ENCODE measurements around the gene MRPL42.
A peak's percentile ranks its signal among the peaks of the same experiment; 100 is the strongest.
"Not testable (repeated sequence)": the region's sequence is repeated elsewhere in the genome, so short reads cannot be mapped to it uniquely, and the experiment has no call there.

Gene MRPL42

GRCh38 chr12:93443576-93443975 is 23.7 kb upstream of the MRPL42 start:
- FAIRE-seq (peak; percentile 44), DNase-seq (ENCODE audit: insufficient read length, low spot score) (no peak)

GRCh38 chr12:93447555-93448290 is 19.6 kb upstream of the MRPL42 start:
- FAIRE-seq (no peak), DNase-seq (ENCODE audit: insufficient read length, low spot score) (no peak)

- DNase-seq (ENCODE audit: insufficient read length, low spot score) (no peak), FAIRE-seq (no peak)
Measured at GRCh38 chr12:93448796-93449195, 18.5 kb upstream of the MRPL42 start.

GRCh38 chr12:93449277-93449676 is 18.0 kb upstream of the MRPL42 start:
- FAIRE-seq: peak; percentile 86
- no peak for DNase-seq (ENCODE audit: insufficient read length, low spot score)

- FAIRE-seq (no peak), DNase-seq (ENCODE audit: insufficient read length, low spot score) (no peak)
Measured at GRCh38 chr12:93451423-93452158, 15.7 kb upstream of the MRPL42 start.

GRCh38 chr12:93453633-93454032 is 13.7 kb upstream of the MRPL42 start:
- DNase-seq (ENCODE audit: insufficient read length, low spot score) (no peak), FAIRE-seq (no peak)

- no peak for DNase-seq (ENCODE audit: insufficient read length, low spot score)
- no peak for FAIRE-seq
Measured at GRCh38 chr12:93456077-93456476, 11.2 kb upstream of the MRPL42 start.

GRCh38 chr12:93459097-93459496 is 8.2 kb upstream of the MRPL42 start:
- DNase-seq (ENCODE audit: insufficient read length, low spot score) (no peak), FAIRE-seq (no peak)

GRCh38 chr12:93460003-93460402 is 7.3 kb upstream of the MRPL42 start:
- FAIRE-seq: no peak
- no peak for DNase-seq (ENCODE audit: insufficient read length, low spot score)

GRCh38 chr12:93460902-93461301 is 6.4 kb upstream of the MRPL42 start:
- DNase-seq (ENCODE audit: insufficient read length, low spot score) (no peak), FAIRE-seq (no peak)

- FAIRE-seq (no peak), DNase-seq (ENCODE audit: insufficient read length, low spot score) (no peak)
Measured at GRCh38 chr12:93461503-93461902, 5.8 kb upstream of the MRPL42 start.

- DNase-seq (ENCODE audit: insufficient read length, low spot score) (no peak), FAIRE-seq (no peak)
Measured at GRCh38 chr12:93465841-93466240, 1.5 kb upstream of the MRPL42 start.

GRCh38 chr12:93466625-93467350 is 526 bp upstream of the MRPL42 start:
- DNase-seq (ENCODE audit: insufficient read length, low spot score) (no peak), FAIRE-seq (no peak)

GRCh38 chr12:93468008-93468371 is 676 bp downstream of the MRPL42 start:
- peak; percentile 28 for FAIRE-seq

GRCh38 chr12:93469386-93469785 is 2.1 kb downstream of the MRPL42 start:
- no peak for FAIRE-seq
- no peak for DNase-seq (ENCODE audit: insufficient read length, low spot score)

More at GRCh38 chr12:93468008-93468371, 676 bp downstream of the MRPL42 start:
- DNase-seq (ENCODE audit: insufficient read length, low spot score): no peak

- FAIRE-seq (no peak), DNase-seq (ENCODE audit: insufficient read length, low spot score) (no peak)
Measured at GRCh38 chr12:93476555-93476954, 9.2 kb downstream of the MRPL42 start.

- no peak for DNase-seq (ENCODE audit: insufficient read length, low spot score)
Measured at GRCh38 chr12:93482721-93483120, 15.4 kb downstream of the MRPL42 start.

GRCh38 chr12:93483151-93483807 is 16.0 kb downstream of the MRPL42 start:
- FAIRE-seq: no peak

More at GRCh38 chr12:93482721-93483120, 15.4 kb downstream of the MRPL42 start:
- no peak for FAIRE-seq

GRCh38 chr12:93484315-93484981 is 17.1 kb downstream of the MRPL42 start:
- FAIRE-seq: no peak
- no peak for DNase-seq (ENCODE audit: insufficient read length, low spot score)

More at GRCh38 chr12:93483151-93483807, 16.0 kb downstream of the MRPL42 start:
- no peak for DNase-seq (ENCODE audit: insufficient read length, low spot score)

GRCh38 chr12:93492808-93493207 is 25.5 kb downstream of the MRPL42 start:
- not testable (repeated sequence) for DNase-seq (ENCODE audit: insufficient read length, low spot score); FAIRE-seq
